NOMO-1 (cell line): ENCODE results near the gene DENND2D.

ENCODE experiments used
- DNase-seq, 2 experiments: peaks; one replicate each; lab custom pipeline; 2025; ENCODE audit not compliant: unreplicated experiment in 2 of 2; lab: John Stamatoyannopoulos, UW

DENND2D gene

GRCh38 chr1:111204201-111204982 lies 3.9 kb upstream of the DENND2D start:
- peak; percentile 65 to 77 for DNase-seq

GRCh38 chr1:111203681-111204200 lies 3.3 kb upstream of the DENND2D start:
- peak; percentile 85 to 92 for DNase-seq

- DNase-seq: peak in 1 of 2 experiments; percentile 13
Measured at GRCh38 chr1:111202707-111203623, 2.5 kb upstream of the DENND2D start.

GRCh38 chr1:111202366-111202706 lies 1.9 kb upstream of the DENND2D start:
- DNase-seq: no peak

- no peak for DNase-seq
Measured at GRCh38 chr1:111201275-111202090, 1.0 kb upstream of the DENND2D start.

- no peak for DNase-seq
Measured at GRCh38 chr1:111200802-111201161, 336 bp upstream of the DENND2D start.

- no peak for DNase-seq
Measured at GRCh38 chr1:111199329-111199728, 1.1 kb downstream of the DENND2D start.

GRCh38 chr1:111198836-111199235 lies 1.6 kb downstream of the DENND2D start:
- DNase-seq: no peak

GRCh38 chr1:111197598-111198284 lies 2.7 kb downstream of the DENND2D start:
- peak in 1 of 2 experiments; percentile 25 for DNase-seq

GRCh38 chr1:111196213-111196612 lies 4.2 kb downstream of the DENND2D start:
- DNase-seq: no peak

GRCh38 chr1:111195002-111195684 lies 5.3 kb downstream of the DENND2D start:
- DNase-seq: no peak

GRCh38 chr1:111193712-111194480 lies 6.5 kb downstream of the DENND2D start:
- DNase-seq: no peak

GRCh38 chr1:111192658-111193519 lies 7.6 kb downstream of the DENND2D start:
- peak in 1 of 2 experiments; percentile 61 for DNase-seq

- no peak for DNase-seq
Measured at GRCh38 chr1:111192074-111192473, 8.4 kb downstream of the DENND2D start.

- DNase-seq: no peak
Measured at GRCh38 chr1:111191496-111191895, 8.9 kb downstream of the DENND2D start.

GRCh38 chr1:111190931-111191451 lies 9.5 kb downstream of the DENND2D start:
- DNase-seq: peak in 1 of 2 experiments; percentile 61

- DNase-seq: peak in 1 of 2 experiments; percentile 41
Measured at GRCh38 chr1:111184663-111185062, 15.8 kb downstream of the DENND2D start.
